Stimulated activated CD8-positive, alpha-beta memory T cell treated with anti-CD3 and anti-CD28 coated beads, Interleukin-4, amount 100 ng/mL, for 24 hours (primary cell): ENCODE measurements around the gene PKP1.

Experiments used
- DNase-seq: peaks from one replicate; pipeline ENCODE4 v3.0.0-alpha.2; 2020; ENCODE audit warnings: low read depth

Gene PKP1

DNA sequence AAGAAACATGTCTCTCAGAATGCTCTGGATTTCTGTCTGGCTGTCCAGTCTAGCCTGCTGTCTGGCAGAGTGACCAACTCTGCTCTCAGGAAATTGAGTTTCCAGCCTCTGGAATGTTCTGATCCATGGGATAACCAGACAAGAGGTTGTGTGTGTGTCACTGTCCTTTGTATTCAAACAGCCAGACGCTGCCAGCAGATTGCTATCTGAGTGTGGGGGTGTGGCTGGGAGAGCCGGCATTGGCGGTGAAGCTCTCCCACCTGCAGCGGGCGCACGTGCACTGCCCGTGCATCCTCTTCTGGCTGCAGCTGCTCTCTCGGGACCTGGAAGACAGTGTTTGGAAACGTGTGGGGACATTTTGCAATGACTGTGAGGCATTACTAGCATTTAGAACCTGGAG lies 26.1 kb downstream of the PKP1 start:
- no peak for DNase-seq

DNA sequence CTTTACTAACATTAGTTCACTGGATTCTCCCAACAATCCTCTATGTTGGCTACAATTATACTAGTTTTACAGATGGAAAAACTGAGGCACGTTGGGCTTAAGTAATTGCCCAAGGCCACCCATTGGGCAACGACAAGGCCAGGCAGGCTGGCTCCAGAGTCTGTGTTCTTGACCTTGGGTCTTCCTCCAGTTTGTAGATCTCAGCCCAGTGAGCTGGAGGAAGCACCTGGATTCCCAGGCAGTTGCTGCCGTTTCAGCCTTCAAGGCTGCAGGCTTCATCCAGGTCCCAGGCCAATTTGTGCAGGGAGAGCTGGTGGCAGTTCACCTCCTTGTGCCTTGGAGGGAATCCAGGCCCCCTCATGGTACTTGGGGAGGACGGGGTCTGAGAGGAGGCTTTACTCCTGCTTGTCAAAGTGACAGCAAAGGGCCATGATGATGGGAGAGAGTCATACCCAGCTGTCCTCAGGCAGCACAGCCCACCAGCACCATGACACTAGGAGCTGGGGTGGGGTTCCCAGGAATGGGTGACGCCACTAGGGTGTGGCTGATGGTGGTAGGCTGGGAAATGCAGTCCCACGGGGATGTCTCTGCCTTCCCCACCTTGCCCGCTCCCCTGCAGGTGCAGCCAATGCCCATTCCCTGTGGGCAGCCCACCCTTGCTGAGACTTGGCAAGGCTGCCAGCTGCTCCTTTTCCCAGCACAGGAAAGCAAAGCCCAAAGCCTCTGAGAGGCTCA lies 27.1 kb downstream of the PKP1 start:
- DNase-seq: no peak

DNA sequence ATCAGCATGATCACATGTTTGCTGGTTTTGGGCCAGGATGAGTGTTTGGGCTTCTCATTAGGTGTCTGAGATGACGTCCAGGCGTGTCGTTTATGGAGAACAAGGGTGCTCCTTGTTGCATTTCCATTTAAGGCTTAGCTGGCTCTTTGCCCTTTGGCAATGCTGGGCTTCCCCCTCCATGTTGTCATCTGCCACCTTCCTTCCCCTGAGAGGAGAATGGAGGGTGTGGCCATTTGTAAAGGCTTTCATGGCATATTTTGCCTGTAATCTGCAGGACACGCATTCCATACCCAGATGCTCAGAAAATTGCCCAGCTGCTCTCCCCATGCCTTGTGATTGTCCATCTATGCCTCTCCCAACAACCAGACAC lies 27.7 kb downstream of the PKP1 start:
- DNase-seq: no peak

DNA sequence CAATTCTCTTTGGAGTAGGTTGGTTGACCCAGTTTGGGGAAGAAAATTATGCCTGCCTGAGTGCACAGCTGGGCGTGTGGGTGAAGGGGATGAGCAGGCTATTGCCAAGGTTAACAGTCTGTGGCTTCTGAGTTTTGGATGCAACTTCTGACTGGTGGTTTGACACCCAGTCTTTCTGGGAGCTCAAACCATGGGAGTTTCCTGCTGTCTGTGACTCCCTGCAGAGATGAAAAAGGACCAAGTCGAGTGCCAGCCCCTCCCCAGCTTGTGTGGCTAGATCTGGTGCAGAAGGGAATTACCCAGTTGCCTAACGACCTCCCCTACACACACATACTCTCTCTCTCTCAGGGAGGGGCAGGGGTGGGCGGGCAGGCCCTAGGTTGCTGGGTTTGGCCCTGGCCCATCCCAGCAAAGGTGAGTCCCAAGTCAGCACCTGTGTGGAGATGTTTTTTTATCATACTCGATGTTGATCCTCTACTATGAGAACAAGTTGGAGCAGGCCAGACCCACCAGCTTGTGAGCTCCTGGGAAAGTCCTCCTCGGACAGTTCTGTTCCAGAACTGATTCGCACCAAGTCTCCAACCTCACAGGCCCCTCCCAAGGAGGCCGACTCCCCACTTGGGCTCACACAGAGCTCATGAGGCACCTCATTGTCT lies 28.2 kb downstream of the PKP1 start:
- no peak for DNase-seq

DNA sequence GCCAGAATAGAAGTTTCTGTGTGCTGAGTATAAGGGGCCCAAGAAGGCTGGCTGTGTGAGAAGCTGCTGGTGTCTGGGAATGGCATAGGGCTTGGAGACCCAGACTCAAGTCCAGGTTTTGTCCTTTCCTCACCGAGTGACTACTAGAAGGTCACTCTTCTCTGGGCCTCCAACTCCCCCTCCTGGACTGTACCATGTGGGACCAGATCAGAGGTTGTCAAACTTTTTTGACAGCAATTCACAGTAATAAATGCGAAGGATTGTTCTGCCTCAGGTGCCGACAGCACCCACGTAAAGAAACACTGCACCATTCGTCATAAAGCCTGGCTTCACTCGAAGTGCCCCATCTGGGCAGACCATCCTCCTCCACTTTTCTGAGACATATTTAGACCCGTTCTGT lies 29.0 kb downstream of the PKP1 start:
- no peak for DNase-seq

DNA sequence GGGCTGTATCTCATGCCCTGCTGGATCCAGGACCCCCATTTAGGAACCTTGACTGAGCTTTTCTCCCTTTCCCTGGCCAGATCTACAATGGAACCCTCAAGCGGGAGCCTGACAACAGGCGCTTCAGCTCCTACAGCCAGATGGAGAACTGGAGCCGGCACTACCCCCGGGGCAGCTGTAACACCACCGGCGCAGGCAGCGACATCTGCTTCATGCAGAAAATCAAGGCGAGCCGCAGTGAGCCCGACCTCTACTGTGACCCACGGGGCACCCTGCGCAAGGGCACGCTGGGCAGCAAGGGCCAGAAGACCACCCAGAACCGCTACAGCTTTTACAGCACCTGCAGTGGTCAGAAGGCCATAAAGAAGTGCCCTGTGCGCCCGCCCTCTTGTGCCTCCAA lies 29.8 kb downstream of the PKP1 start:
- no peak for DNase-seq

DNA sequence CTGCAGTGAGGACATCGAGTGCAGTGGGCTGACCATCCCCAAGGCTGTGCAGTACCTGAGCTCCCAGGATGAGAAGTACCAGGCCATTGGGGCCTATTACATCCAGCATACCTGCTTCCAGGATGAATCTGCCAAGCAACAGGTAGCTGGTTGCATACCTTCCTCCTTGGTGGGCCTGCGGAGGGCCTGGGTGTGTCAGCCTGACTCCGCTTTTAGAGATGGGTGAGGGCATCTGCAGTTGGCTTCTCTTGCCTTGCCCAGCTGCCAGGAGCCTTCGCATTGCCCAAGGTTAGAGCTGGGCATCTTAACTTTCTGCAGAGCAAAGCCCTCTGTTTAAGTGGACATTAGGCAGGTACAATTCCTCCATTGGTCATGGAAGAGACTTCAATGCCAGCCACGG lies 33.2 kb downstream of the PKP1 start:
- DNase-seq: no peak

DNA sequence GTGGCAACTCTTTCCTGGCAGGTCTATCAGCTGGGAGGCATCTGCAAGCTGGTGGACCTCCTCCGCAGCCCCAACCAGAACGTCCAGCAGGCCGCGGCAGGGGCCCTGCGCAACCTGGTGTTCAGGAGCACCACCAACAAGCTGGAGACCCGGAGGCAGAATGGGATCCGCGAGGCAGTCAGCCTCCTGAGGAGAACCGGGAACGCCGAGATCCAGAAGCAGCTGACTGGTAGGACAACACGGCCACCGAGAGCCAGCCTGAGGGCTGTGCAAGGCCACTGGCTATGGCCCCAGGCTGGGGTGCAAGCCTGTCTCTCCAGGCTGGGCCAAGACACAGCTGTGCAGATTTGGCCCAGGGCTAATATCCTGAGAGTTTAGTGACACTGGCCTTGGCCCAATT lies 34.2 kb downstream of the PKP1 start:
- no peak for DNase-seq

DNA sequence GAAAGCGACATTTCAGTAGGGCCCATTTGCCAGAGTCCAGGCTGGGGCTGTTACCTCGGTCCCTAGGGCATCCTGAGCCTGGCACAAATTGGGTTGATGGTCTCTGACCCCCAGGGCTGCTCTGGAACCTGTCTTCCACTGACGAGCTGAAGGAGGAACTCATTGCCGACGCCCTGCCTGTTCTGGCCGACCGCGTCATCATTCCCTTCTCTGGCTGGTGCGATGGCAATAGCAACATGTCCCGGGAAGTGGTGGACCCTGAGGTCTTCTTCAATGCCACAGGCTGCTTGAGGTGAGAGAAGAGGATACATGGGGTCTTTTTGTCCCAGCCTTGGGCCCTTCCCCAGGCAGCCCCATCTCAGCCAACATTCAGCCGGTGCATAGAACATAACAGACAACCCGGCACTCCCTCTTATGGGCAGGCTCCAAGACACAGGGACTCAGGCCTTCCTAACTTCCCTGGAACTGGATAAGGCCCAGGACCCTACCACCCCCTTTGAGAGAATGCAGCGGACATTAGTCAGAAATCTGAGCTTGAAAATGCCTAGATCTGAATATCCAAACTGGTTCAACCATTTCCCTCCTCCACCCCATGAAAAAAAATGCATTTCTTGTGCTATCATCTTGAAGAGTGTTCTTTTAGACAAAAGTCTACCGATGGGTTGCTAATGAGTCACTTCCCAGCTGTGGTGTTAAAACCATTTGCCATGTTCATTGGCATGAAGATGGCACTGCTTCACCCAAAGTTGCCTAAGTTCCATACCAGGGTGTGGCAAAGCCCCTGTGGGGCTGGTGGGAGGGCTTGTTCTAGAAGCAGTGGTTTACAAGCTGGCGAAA lies 35.4 kb downstream of the PKP1 start:
- DNase-seq: no peak

DNA sequence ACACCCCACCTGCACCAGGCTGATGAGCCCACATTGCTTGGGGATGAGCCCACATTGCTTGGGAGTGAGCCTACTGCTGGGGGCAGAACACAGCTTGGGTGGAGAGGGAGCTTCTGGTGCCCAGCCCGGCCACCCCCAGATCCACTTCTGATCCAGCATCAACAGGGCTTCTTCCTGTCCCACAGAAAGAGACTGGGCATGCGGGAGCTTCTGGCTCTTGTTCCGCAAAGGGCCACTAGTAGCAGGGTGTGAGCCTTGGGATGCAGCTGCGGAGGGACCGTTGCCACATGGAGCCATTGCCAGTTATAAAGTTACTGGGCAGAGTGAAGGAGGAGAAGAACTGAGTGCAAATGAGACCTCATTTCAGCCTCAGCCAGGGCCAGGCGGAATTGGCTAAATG lies 36.3 kb downstream of the PKP1 start:
- no peak for DNase-seq

DNA sequence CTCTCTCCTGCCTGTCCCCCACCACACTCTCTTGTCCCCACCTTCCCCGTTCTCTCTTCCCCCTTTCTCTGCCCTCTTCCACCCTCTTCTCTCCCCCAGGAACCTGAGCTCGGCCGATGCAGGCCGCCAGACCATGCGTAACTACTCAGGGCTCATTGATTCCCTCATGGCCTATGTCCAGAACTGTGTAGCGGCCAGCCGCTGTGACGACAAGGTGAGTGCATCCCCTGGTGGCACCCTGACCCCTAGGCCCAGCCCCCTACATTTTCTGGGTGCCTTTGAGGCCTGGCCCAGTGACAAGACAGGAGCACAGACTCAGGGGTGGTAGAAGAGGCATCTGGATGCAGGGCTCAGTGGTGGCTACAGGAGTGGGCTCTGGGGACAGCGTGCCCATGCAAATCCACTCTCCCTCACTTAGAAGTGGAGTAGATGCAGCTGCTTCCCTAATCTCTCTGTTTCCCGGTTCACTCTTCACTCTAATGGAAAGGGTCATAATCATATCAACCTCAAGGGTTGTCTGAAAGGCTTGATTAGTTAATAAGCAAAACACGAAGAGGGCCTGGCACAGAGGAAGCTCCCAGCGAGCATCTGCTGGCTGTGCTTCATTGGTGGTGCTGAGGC lies 37.0 kb downstream of the PKP1 start:
- no peak for DNase-seq

DNA sequence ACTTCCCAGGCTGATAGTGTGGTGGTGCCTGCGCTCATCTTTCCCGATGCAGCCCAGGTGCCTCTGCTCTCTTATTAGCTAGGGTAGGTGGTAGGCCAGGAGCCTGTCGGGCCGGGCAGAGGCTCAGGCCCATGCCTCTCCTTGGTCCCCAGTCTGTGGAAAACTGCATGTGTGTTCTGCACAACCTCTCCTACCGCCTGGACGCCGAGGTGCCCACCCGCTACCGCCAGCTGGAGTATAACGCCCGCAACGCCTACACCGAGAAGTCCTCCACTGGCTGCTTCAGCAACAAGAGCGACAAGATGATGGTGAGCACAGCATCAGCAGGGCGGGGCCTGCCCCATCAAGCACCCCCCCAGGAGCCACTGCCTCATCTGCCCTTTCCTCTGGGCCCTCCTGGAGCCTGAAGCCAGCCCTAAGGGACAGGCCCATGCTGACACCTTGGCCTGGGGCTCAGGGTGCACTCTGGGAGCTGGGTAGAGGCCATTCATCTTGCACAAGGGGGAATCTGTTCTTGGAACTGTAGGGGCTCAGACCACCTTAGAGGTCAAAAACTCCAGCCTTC lies 38.6 kb downstream of the PKP1 start:
- DNase-seq: no peak

DNA sequence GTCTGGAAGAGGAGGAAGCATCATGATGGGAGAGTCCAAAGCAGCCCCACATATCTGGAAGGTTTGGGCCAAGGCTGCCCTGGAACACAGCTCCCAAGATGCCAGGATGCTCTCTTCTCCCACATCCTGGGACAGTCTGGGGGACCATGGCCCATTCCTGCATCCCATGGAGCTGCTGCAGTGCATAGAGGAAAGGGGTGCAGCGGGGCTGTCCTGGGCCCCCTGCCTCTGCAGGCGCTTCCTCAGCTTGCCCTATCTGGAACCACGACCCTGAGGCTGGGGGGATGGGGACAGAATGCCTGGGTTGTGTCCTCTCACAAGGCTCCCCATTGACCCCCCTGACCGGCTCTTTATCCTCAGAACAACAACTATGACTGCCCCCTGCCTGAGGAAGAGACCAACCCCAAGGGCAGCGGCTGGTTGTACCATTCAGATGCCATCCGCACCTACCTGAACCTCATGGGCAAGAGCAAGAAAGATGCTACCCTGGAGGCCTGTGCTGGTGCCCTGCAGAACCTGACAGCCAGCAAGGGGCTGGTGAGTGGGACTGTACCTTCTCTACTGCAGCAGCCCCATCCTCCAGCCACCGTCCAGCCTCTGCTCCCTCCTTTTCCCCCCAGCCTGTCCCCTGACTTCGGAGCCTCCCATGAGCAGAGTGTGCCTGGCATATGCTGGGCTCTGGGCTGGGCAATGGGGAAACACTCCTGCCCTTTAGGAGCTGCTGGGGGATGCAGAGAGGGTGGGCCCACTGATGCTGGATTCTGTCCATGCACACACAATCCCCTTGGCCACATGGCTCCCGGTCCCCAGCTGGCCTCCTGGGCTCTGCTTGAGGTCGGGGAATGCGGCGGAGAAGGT lies 39.6 kb downstream of the PKP1 start:
- no peak for DNase-seq

DNA sequence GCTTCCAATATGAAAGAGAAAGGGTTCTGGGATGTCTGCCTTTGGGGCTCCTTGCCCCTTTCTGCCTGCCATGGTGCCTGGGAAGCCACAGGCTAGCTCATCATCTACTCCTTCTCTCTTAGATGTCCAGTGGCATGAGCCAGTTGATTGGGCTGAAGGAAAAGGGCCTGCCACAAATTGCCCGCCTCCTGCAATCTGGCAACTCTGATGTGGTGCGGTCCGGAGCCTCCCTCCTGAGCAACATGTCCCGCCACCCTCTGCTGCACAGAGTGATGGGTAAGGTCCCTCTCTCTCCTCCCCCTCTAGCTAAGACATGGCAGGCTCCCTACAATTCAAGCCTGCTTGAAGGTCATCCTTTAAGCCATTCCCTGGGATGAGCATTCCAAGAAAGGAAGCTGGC lies 41.0 kb downstream of the PKP1 start:
- no peak for DNase-seq

DNA sequence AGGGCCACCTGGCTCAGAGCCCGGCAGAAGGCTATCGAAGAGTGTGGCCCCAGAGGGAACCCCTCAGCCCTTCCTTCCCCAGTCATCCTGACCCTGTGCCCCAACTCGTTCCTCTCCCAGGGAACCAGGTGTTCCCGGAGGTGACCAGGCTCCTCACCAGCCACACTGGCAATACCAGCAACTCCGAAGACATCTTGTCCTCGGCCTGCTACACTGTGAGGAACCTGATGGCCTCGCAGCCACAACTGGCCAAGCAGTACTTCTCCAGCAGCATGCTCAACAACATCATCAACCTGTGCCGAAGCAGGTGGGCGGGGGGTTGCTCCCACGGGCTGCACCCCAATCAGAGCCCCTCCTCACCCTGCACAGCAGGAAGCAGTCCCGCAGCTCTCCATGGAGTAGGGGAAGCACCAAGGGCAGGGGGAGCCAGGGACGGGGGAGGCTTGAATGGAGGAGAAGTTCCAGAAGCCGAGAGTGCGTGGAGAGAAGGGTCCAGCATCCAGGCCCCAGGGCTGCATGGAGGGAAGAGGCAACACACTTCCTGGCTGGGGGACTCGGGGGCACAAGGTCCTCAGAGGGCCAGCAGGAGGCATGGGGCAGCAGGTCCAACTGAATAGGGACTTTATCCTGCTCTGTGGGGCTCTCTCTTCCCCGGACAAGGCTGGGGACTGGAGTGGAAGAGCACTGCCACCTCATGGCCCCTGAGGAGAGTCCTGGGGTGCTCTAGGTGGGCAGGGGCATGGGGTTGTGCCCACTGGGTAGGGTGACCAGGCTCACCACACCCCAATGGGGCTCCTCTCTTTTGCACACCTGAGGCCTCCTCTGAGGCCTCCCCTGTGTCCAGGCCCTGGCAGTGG lies 41.7 kb downstream of the PKP1 start:
- no peak for DNase-seq

DNA sequence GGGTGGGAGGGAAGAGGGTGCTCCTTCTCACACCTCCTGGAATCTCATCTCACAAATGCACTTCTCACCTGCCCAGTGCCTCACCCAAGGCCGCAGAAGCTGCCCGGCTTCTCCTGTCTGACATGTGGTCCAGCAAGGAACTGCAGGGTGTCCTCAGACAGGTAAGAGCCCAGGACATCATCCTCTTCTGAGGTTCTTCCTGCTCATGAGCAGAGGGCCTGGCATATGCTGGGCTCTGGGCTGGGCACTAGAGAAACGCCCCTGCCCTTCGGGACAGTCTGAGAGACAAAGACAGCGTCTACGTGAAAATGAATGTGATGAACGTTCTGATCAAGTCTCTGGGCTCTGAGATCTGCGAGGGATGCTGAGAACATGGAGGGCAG lies 42.4 kb downstream of the PKP1 start:
- DNase-seq: no peak

DNA sequence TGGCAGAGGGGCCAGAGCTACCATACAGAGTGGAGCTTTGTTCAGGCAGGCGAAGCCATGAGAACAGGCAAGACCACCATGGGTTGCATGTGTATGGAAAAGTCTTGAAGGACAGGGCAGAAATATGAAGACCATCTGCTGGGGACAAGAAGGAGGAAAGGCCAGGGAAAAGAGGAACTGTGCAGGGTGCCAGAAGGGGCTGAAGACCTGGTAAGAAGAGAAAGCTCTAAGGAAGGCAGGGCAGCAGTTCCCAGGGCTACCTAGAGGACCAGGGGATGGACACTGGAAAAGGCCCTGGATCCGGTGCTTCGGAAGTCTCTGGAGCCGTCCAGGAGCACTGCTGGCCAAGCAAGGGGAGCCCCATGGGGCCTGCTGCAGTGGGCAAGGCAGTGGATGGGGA lies 43.4 kb downstream of the PKP1 start:
- no peak for DNase-seq

DNA sequence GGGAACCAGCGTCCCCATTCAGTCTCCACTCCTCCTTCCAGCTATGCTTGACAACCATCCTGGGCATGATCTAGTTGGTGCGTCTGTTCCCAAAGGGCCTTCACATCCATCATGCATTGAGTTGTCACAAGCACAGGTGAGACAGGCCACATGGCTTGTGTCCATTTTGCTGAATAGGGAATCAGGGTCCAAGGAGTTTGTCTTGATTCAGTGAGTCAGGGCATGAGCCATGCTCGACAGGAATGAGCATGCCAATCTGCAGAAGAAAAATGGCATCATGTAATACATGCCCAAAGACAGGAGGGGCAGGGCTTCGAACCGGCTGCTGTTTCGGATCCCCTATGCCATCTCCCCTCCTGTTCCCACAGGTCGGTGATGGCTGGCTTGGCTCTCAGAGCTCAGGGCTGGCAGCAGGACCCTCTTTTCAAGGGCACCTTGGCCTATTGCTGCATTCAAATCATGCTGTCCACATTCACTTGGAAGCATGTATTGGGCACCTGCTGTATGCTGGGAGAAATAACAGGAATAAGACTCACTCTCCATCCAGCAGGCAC lies 44.5 kb downstream of the PKP1 start:
- no peak for DNase-seq

DNA sequence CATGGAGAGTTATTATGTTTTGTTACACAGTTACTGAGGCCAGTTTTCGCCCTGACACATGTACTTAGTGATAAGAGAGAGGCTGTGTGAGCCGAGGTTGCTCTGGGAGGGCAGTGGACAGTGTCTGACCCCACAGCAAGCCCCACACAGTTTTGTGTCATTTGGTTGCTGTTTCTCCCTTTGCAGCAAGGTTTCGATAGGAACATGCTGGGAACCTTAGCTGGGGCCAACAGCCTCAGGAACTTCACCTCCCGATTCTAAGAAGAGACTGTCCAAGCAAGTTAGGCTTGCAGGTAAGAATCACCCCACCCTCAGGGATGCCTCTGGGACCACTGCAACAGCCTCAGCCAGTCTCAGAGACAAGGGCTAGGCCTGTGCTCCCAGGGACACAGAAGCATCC lies 45.3 kb downstream of the PKP1 start:
- DNase-seq: no peak

DNA sequence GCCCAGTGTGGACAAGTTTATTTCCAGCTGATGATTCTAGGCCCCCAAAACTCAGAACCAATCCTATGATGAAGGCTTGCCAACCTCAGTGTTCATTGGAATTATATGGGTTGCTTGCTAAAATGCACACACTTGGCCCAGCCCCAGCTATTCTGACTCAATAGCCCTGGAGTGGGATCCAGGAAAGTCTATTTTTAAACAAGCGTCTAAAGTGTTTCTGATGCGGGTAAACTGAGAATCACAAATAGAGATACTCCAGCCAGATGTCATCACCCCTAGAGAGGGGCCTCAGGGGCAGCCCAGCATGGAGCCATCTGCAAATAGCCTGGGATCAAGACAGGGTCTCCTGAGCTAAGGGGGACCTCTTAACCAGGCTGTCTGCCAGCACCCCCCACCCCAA lies 46.0 kb downstream of the PKP1 start:
- DNase-seq: no peak
